ENCODE data around the gene HSD17B13. TPM values are rescaled to one million over a fixed set of nuclear protein-coding genes. Genes with fewer than 3 reads are reported as not detected.
"Not testable (repeated sequence)": the region's sequence is repeated elsewhere in the genome, so short reads cannot be mapped to it uniquely, and the experiment has no call there.

HSD17B13 gene
- total RNA-seq, 4 donors from 2014 or later, result 0.49 to 143 (median 7.6) TPM

- no peak for TF ChIP-seq EP300 (IDR thresholded peaks at IDR 0.05)
- no peaks in the 10 kb centered on the region for H3K27me3 ChIP-seq
- H3K4me1 ChIP-seq, result no peaks in the 10 kb centered on the region
- no peaks in the 10 kb centered on the region for H3K9me3 ChIP-seq
- no peak overlapping the region for H3K27ac ChIP-seq
- no peak for DNase-seq (ENCODE audit: low spot score in 2 of 2)
- WGBS, result 64% methylated on average over 1 of the region's 1 CpG
- no peaks in the 10 kb centered on the region for H3K36me3 ChIP-seq
- no peak overlapping the region for H3K4me3 ChIP-seq
Observed at GRCh38 chr4:87306056-87306455, 16.6 kb downstream of the HSD17B13 start.

- TF ChIP-seq EP300 (IDR thresholded peaks at IDR 0.05) (no peak), POLR2AphosphoS5 (IDR thresholded peaks at IDR 0.05) (no peak), CTCF (IDR thresholded peaks at IDR 0.05) (no peak)
- Histone ChIP-seq H3K4me3 (no peak overlapping the region), H3K27ac (no peak overlapping the region), H3K4me1 (no peaks in the 10 kb centered on the region), H3K27me3 (no peaks in the 10 kb centered on the region), H3K36me3 (no peaks in the 10 kb centered on the region), H3K9me3 (no peaks in the 10 kb centered on the region)
- 65% methylated on average over 7 of the region's 7 CpGs for WGBS
- no peak for DNase-seq (ENCODE audit: low spot score in 2 of 2)
Observed at GRCh38 chr4:87305562-87305961, 17.1 kb downstream of the HSD17B13 start.

- H3K4me1 ChIP-seq, result no peaks in the 10 kb centered on the region
- H3K36me3 ChIP-seq, result no peaks in the 10 kb centered on the region
- no peaks in the 10 kb centered on the region for H3K27me3 ChIP-seq
- no peak for TF ChIP-seq EP300 (IDR thresholded peaks at IDR 0.05)
- no peak for TF ChIP-seq POLR2AphosphoS5 (IDR thresholded peaks at IDR 0.05)
- no peak for TF ChIP-seq POLR2A (IDR thresholded peaks at IDR 0.05)
- TF ChIP-seq CTCF (IDR thresholded peaks at IDR 0.05), result no peak
- H3K9me3 ChIP-seq, result no peaks in the 10 kb centered on the region
- H3K4me3 ChIP-seq, result no peak overlapping the region
- no peak overlapping the region for H3K27ac ChIP-seq
- no peak for DNase-seq (ENCODE audit: low spot score in 2 of 2)
- WGBS, result 50% methylated on average over 10 of the region's 10 CpGs
Observed at GRCh38 chr4:87304745-87305432, 17.8 kb downstream of the HSD17B13 start.

GRCh38 chr4:87299898-87300297 is 22.8 kb downstream of the HSD17B13 start:
- Histone ChIP-seq H3K9me3 (no peaks in the 10 kb centered on the region), H3K36me3 (no peaks in the 10 kb centered on the region), H3K27me3 (no peaks in the 10 kb centered on the region), H3K27ac (no peak overlapping the region), H3K4me3 (no peak overlapping the region), H3K4me1 (peaks cover 7% of the 10 kb centered on the region)
- WGBS, result 44% methylated on average over 4 of the region's 4 CpGs
- TF ChIP-seq CTCF (IDR thresholded peaks at IDR 0.05) (no peak), POLR2A (IDR thresholded peaks at IDR 0.05) (no peak), POLR2AphosphoS5 (IDR thresholded peaks at IDR 0.05) (no peak), EP300 (IDR thresholded peaks at IDR 0.05) (no peak)
- DNase-seq (ENCODE audit: low spot score in 2 of 2), result no peak

GRCh38 chr4:87298362-87298761 is 24.3 kb downstream of the HSD17B13 start:
- H3K9me3 ChIP-seq, result no peaks in the 10 kb centered on the region
- H3K36me3 ChIP-seq, result no peaks in the 10 kb centered on the region
- no peak overlapping the region for H3K27ac ChIP-seq
- 49% methylated on average over 2 of the region's 2 CpGs for WGBS
- H3K4me1 ChIP-seq, result peaks cover 7% of the 10 kb centered on the region
- H3K27me3 ChIP-seq, result no peaks in the 10 kb centered on the region
- H3K4me3 ChIP-seq, result no peak overlapping the region
- TF ChIP-seq EP300 (IDR thresholded peaks at IDR 0.05), result no peak
- no peak for TF ChIP-seq POLR2AphosphoS5 (IDR thresholded peaks at IDR 0.05)
- no peak for TF ChIP-seq POLR2A (IDR thresholded peaks at IDR 0.05)
- TF ChIP-seq CTCF (IDR thresholded peaks at IDR 0.05), result no peak
- no peak for DNase-seq (ENCODE audit: low spot score in 2 of 2)

GRCh38 chr4:87294911-87295310 is 27.8 kb downstream of the HSD17B13 start:
- DNase-seq (ENCODE audit: low spot score in 2 of 2); H3K4me3 ChIP-seq; H3K36me3 ChIP-seq; H3K27me3 ChIP-seq; H3K9me3 ChIP-seq; H3K4me1 ChIP-seq; H3K27ac ChIP-seq: not testable (repeated sequence)
- 93% methylated on average over 11 of the region's 11 CpGs for WGBS

GRCh38 chr4:87293889-87294288 is 28.8 kb downstream of the HSD17B13 start:
- 93% methylated on average over 7 of the region's 7 CpGs for WGBS
- not testable (repeated sequence) for H3K9me3 ChIP-seq; H3K27me3 ChIP-seq; H3K27ac ChIP-seq; H3K4me3 ChIP-seq; H3K4me1 ChIP-seq; H3K36me3 ChIP-seq; DNase-seq (ENCODE audit: low spot score in 2 of 2)

All from suprapubic skin (tissue), 4 donors.